Measurements from ENCODE around the gene PSEN1.
A peak's percentile ranks its signal among the peaks of the same experiment; 100 is the strongest.

PSEN1 gene

DNA sequence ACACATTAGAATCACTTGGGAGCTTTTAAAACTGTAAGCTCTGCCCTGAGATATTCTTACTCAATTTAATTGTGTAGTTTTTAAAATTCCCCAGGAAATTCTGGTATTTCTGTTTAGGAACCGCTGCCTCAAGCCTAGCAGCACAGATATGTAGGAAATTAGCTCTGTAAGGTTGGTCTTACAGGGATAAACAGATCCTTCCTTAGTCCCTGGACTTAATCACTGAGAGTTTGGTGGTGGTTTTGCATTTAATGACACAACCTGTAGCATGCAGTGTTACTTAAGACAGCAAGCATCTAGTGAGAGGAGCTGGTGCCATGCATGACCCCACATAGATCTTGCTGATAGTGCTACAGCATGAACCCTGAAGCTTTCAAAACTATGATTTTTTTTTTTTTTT is 81.1 kb downstream of the PSEN1 start:
- no peak for DNase-seq (ENCODE audit: low read depth, low spot score)

GRCh38 chr14:73220061-73220460 is 83.8 kb downstream of the PSEN1 start:
- no peak for DNase-seq (ENCODE audit: low read depth, low spot score)

GRCh38 chr14:73220634-73221033 is 84.3 kb downstream of the PSEN1 start:
- DNase-seq (ENCODE audit: low read depth, low spot score) = no peak

DNA sequence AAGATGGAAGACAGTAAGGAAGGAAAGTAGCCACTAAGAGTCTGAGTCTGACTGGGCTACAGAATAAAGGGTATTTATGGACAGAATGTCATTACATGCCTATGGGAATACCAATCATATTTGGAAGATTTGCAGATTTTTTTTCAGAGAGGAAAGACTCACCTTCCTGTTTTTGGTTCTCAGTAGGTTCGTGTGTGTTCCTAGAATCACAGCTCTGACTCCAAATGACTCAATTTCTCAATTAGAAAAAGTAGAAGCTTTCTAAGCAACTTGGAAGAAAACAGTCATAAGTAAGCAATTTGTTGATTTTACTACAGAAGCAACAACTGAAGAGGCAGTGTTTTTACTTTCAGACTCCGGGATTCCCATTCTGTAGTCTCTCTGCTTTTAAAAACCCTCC is 85.6 kb downstream of the PSEN1 start:
- DNase-seq (ENCODE audit: low read depth, low spot score) = no peak

- DNase-seq (ENCODE audit: low read depth, low spot score) = no peak
Observed at GRCh38 chr14:73223049-73223448, 86.7 kb downstream of the PSEN1 start.

- no peak for DNase-seq (ENCODE audit: low read depth, low spot score)
Observed at GRCh38 chr14:73225496-73225895, 89.2 kb downstream of the PSEN1 start.

DNA sequence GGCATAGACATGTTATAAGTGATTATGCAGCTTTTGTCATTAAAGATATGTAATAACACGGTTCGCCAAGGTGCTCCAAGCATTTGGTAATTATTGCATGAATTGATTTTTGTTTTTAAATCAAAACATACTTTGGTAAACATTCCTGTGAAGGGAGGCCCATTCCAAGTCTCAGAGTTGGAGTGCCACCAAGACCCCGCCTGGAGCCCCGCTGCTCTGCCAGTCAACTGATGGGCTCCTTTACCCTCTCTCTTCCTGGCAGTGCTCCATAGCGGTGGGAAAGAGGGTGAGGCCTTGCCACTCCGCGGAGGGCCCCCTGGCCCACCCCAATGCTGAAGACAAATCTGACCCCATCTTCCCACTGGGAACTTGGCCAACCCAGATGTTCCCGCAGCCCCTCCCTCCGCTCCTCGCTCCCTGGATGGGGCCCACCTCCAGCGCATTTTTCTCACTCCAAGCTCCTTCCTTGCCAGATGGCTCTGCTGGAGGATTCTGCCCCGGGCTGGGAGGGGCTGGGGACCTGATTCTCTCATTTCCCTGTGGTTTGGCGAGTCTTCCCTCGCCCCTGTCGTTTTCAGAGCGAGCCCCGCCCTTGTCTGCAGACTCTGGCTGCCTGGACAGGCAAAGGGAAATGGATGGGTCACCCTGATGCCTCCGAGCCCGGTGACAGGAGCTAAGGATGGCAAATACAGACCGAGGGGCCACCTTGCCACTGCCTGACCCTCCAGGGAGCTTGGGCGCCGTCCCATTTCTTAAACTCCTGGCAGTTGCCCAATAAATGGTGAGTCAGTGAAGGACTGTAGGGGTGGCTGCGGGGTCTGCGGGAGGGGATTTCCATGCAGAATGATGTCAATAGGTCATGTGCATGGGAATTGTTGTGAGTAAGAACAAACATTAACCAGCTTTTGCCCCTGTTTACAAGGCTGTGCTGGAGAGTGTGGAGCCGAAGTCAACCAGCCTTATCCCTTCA is 91.8 kb downstream of the PSEN1 start:
- DNase-seq (ENCODE audit: low read depth, low spot score) = peak; percentile 94

GRCh38 chr14:73230051-73230450 is 93.7 kb downstream of the PSEN1 start:
- no peak for DNase-seq (ENCODE audit: low read depth, low spot score)

- no peak for DNase-seq (ENCODE audit: low read depth, low spot score)
Observed at GRCh38 chr14:73231981-73232851, 95.9 kb downstream of the PSEN1 start.

- no peak for DNase-seq (ENCODE audit: low read depth, low spot score)
Observed at GRCh38 chr14:73232984-73233383, 96.7 kb downstream of the PSEN1 start.

DNA sequence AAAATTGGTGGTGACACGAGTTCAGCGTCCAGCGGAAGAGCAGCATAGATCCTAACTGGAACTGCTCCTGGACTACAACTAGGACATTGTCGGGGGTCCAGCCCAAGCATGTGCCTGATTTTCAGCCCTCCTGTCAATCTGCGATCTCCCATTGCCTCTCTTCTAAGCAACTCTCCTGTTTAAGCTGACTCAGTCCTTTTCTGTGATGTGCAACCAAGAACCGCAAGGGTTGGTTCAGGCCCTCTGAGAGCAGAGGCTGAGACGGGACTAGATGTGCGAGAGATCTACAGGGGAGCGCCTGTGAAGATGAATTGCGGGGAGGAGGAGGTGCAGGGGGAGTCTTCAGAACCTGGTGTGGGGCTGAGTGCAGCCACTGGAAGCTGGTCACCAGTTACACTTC is 97.3 kb downstream of the PSEN1 start:
- no peak for DNase-seq (ENCODE audit: low read depth, low spot score)

DNA sequence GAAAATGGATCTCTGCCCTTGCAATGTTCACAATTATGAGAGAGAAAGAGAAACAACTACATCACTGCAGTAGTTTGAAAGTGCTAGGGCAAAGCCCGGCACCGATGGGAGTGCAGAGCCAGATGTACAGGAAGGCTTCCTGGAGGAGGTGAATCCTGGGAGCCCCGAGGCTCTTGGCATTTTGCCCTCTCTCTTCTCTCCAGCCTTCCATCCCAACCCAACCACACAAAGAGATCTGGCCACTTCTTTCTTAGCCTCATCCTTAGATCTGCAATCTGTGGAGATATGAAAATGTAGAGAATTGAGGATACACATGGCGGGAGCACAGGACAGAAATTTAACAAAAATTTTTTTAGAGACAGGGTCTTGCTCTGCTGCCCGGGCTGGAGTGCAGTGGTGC is 97.7 kb downstream of the PSEN1 start:
- DNase-seq (ENCODE audit: low read depth, low spot score) = no peak

DNA sequence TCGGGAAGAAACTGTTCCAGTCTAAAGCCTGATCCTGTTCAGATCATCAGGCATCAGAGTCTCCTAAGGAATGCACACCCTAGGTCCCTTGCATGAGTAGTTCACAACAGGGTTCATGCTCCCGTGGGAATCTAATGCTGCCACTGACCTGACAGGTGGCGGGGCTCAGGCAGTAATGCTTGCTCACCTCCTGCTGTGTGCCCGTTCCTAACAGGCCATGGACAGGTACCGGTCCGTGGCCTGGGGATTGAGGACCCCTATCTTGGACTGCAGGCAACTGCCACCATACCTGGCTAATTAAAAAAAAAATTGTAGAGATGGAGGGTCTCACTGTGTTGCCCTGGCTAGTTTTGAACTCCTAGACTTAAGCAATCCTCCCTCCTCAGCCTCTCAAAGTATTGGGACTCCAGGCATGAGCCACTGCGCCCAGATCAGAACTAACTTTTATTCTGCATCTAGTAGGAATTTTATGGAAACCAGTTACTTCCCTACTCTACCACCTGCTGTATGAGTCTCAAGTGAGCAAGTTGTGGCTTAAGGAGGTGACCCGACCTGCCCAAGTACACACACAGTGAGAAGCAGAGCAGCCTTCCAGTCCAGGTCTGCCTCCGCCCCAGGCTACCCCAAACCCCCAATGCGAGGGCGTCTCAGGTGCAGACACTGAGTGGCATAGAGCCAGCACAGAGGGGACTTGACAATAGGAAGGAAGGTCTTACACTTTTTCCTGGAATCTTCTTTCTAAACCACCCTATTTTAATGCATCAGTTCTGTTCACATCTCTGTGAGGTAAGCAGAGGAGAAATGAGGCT is 98.5 kb downstream of the PSEN1 start:
- DNase-seq (ENCODE audit: low read depth, low spot score) = no peak

- peak; percentile 77 for DNase-seq (ENCODE audit: low read depth, low spot score)
Observed at GRCh38 chr14:73235531-73236155, 99.3 kb downstream of the PSEN1 start.

GRCh38 chr14:73236157-73236556 is 99.8 kb downstream of the PSEN1 start:
- no peak for DNase-seq (ENCODE audit: low read depth, low spot score)

GRCh38 chr14:73236752-73237218 is 100.5 kb downstream of the PSEN1 start:
- no peak for DNase-seq (ENCODE audit: low read depth, low spot score)

GRCh38 chr14:73237219-73237785 is 101.0 kb downstream of the PSEN1 start, which contains the start of gene PAPLN:
Gene PAPLN, plus strand, starts transcription at chr14:73237506. Its CDS starts 2,273 bp downstream, at chr14:73239779.
- no peak for DNase-seq (ENCODE audit: low read depth, low spot score)

DNA sequence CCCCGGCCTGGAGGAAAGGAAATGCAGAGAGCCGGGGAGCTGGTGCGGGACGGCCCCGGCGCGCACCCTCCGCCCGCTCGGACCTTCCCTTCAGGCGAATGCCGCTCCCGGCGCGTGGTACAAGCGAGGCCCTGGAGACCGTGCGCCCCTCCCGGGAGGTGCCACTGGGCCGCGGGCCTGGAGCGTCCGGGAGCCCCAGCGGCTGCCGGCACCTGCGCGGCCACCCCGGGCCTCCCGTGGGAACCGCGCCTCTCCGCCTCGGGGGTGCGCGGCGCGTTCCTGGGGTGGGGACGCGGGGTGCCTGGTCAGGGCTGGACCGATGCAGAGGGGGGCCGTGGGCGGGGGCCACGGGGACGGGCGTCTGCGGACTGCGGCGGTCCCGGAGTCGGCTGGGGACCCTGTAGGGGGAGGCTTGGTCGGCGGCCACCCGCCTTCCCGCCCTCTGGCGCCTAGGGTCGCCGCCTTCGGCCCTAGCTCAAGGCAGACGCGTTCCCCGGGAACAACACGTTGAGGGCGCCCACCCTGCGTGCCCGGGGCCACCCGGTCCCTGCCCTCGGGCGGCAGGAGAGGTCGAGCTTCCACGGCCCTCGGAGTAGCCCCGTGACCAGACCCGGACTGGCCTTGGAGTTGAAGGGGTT is 101.6 kb downstream of the PSEN1 start:
- DNase-seq (ENCODE audit: low read depth, low spot score) = no peak

DNA sequence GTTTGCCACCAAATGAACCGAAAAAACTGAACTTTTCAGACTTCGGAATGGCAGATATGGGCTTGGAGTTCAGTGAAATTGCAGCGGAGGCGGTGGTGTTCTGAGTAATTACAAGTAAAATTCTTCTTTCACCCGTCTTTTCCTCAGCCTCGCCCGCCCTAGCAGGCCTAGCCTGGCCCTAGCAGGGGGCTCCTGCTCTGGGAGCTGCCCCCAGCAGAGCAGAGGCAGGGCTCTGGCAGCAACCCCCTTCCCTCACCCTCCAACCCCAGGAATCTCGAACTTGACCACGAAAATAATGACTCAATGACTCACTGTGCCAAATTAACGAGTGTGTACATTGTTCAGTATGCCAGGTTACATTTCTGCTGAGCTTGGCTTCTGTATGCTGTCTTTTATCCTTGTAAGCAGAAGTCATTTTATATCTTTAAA is 102.1 kb downstream of the PSEN1 start:
- DNase-seq (ENCODE audit: low read depth, low spot score) = no peak

GRCh38 chr14:73238941-73239340 is 102.6 kb downstream of the PSEN1 start:
- DNase-seq (ENCODE audit: low read depth, low spot score) = no peak

Data from smooth muscle cell of the brain vasculature (primary cell).